GM04504 (cell line): Measurements from ENCODE around the gene CCDC198.
A peak's percentile ranks its signal among the peaks of the same experiment; 100 is the strongest.

Experiments used
- DNase-seq: peaks from one replicate; pipeline ENCODE4 v3.0.0-alpha.2; 2012; ENCODE audit warnings: low read depth

Gene CCDC198

GRCh38 chr14:57493467-57494181, at the start of gene CCDC198:
TSS of gene CCDC198 (minus strand) at chr14:57493857. CDS start at chr14:57493715, 142 bp downstream.
- no peak for DNase-seq

- DNase-seq: peak; percentile 4
These were observed 39.6 kb upstream of the CCDC198 start for GRCh38 chr14:57533214-57533613.

- no peak for DNase-seq
These were observed 36.9 kb upstream of the CCDC198 start for GRCh38 chr14:57530571-57530970.

GRCh38 chr14:57526942-57527341, 33.3 kb upstream of the CCDC198 start:
- DNase-seq: no peak

- no peak for DNase-seq
These were observed 25.4 kb upstream of the CCDC198 start for GRCh38 chr14:57519043-57519442.

- DNase-seq: no peak
These were observed 18.6 kb upstream of the CCDC198 start for GRCh38 chr14:57512220-57512619.

- DNase-seq: no peak
These were observed 15.1 kb upstream of the CCDC198 start for GRCh38 chr14:57508756-57509155.

GRCh38 chr14:57502586-57503254, 9.1 kb upstream of the CCDC198 start:
- no peak for DNase-seq

- no peak for DNase-seq
These were observed 7.4 kb upstream of the CCDC198 start for GRCh38 chr14:57501039-57501557.

- DNase-seq: no peak
These were observed 5.0 kb upstream of the CCDC198 start for GRCh38 chr14:57498659-57499058.

- no peak for DNase-seq
These were observed 4.4 kb upstream of the CCDC198 start for GRCh38 chr14:57498035-57498434.

- DNase-seq: no peak
These were observed 1.8 kb upstream of the CCDC198 start for GRCh38 chr14:57495416-57495815.

GRCh38 chr14:57492859-57493258, 798 bp downstream of the CCDC198 start:
- DNase-seq: peak; percentile 67

GRCh38 chr14:57491640-57492039, 2.0 kb downstream of the CCDC198 start:
- no peak for DNase-seq

- no peak for DNase-seq
These were observed 5.9 kb downstream of the CCDC198 start for GRCh38 chr14:57487771-57488170.

GRCh38 chr14:57486767-57487379, 6.8 kb downstream of the CCDC198 start:
- DNase-seq: peak; percentile 24

- DNase-seq: no peak
These were observed 8.0 kb downstream of the CCDC198 start for GRCh38 chr14:57485635-57486034.

GRCh38 chr14:57482120-57482519, 11.5 kb downstream of the CCDC198 start:
- DNase-seq: no peak

GRCh38 chr14:57480051-57480450, 13.6 kb downstream of the CCDC198 start:
- DNase-seq: peak; percentile 56

- DNase-seq: no peak
These were observed 14.5 kb downstream of the CCDC198 start for GRCh38 chr14:57479197-57479596.

GRCh38 chr14:57478050-57478449, 15.6 kb downstream of the CCDC198 start:
- no peak for DNase-seq

GRCh38 chr14:57470909-57471308, 22.7 kb downstream of the CCDC198 start:
- no peak for DNase-seq
